Activated CD4-positive, alpha-beta T cell treated with anti-CD3 and anti-CD28 coated beads, Interleukin-2, amount 10 ng/mL, durations not matched to agents 7 days and 5 days (primary cell): ENCODE measurements around the gene EML3. TPM values are rescaled to one million over a fixed set of nuclear protein-coding genes. Genes with fewer than 3 reads are reported as not detected.
"Not testable (repeated sequence)": the region's sequence is repeated elsewhere in the genome, so short reads cannot be mapped to it uniquely, and the experiment has no call there.

Experiments
- CTCF ChIA-PET: fragments of 350-600 bp; sonication (Branson Sonifier 250); formaldehyde crosslinking; loops from one replicate; lab custom pipeline; 2021; ENCODE audit warnings: antibody characterized with exemption; lab: Charles Lee
- POLR2A ChIA-PET: fragments of 350-600 bp; sonication (Branson Sonifier 250); formaldehyde crosslinking; loops from one replicate; lab custom pipeline; 2021; ENCODE audit warnings: antibody characterized with exemption; lab: Charles Lee
- DNase-seq: peaks from one replicate; pipeline ENCODE4 v3.0.0-alpha.2; 2020
- H3K27ac Mint-ChIP-seq: one replicate; pipeline ENCODE4 v1.8.0; 2021; ENCODE audit warnings: mild to moderate bottlenecking, moderate library complexity, mixed read lengths
- H3K27me3 Mint-ChIP-seq: one replicate; pipeline ENCODE4 v1.8.0; 2021; ENCODE audit warnings: mixed read lengths
- H3K36me3 Mint-ChIP-seq: one replicate; pipeline ENCODE4 v1.8.0; 2021; ENCODE audit warnings: low read depth, mixed read lengths
- H3K4me1 Mint-ChIP-seq: one replicate; pipeline ENCODE4 v1.8.0; 2021; ENCODE audit warnings: mixed read lengths
- H3K4me3 Mint-ChIP-seq: one replicate; pipeline ENCODE4 v1.8.0; 2021; ENCODE audit warnings: mild to moderate bottlenecking, moderate library complexity, mixed read lengths
- H3K9me3 Mint-ChIP-seq: one replicate; pipeline ENCODE4 v1.8.0; 2021; ENCODE audit warnings: mixed read lengths
- total RNA-seq, 2 experiments: library from RNA; stranded (reverse); gene quantifications; one replicate each; pipeline ENCODE4 v1.2.3, GENCODE V29; 2021

The EML3 gene
- total RNA-seq, 2 experiments from 2014 or later: 137 to 144 TPM

GRCh38 chr11:62575837-62576236 lies 36.7 kb downstream of the EML3 start:
- Mint-ChIP-seq H3K9me3 (no peaks in the 10 kb centered on the region), H3K27me3 (no peaks in the 10 kb centered on the region), H3K36me3 (peaks cover 43% of the 10 kb centered on the region), H3K4me1 (peaks cover 42% of the 10 kb centered on the region), H3K27ac (peak overlapping the region; percentile 94), H3K4me3 (peak overlapping the region; percentile 96)
- POLR2A ChIA-PET: no interaction called here
- no peak for DNase-seq
- CTCF ChIA-PET: interaction anchor here (1.0 to 1.8 kb wide), 3 partner anchors 12 to 151 kb away, joined by 4 to 5 read pairs (median 4); partner anchors contain the start of gene TUT1

- Mint-ChIP-seq H3K9me3 (no peaks in the 10 kb centered on the region), H3K27me3 (no peaks in the 10 kb centered on the region), H3K4me3 (peak overlapping the region; percentile 96), H3K36me3 (peaks cover 47% of the 10 kb centered on the region), H3K27ac (peak overlapping the region; percentile 94), H3K4me1 (peaks cover 48% of the 10 kb centered on the region)
- CTCF ChIA-PET: interaction anchor here (1.0 to 2.0 kb wide), 8 partner anchors 9 to 187 kb away, joined by 3 to 11 read pairs (median 3); partner anchors contain the start of gene TUT1
- POLR2A ChIA-PET: interaction anchor here (0.6 to 0.7 kb wide), 2 partner anchors 13 to 16 kb away, joined by 3 to 4 read pairs; no protein-coding TSS in a partner anchor
- DNase-seq: no peak
These were observed 37.4 kb downstream of the EML3 start for GRCh38 chr11:62575156-62575555.

DNA sequence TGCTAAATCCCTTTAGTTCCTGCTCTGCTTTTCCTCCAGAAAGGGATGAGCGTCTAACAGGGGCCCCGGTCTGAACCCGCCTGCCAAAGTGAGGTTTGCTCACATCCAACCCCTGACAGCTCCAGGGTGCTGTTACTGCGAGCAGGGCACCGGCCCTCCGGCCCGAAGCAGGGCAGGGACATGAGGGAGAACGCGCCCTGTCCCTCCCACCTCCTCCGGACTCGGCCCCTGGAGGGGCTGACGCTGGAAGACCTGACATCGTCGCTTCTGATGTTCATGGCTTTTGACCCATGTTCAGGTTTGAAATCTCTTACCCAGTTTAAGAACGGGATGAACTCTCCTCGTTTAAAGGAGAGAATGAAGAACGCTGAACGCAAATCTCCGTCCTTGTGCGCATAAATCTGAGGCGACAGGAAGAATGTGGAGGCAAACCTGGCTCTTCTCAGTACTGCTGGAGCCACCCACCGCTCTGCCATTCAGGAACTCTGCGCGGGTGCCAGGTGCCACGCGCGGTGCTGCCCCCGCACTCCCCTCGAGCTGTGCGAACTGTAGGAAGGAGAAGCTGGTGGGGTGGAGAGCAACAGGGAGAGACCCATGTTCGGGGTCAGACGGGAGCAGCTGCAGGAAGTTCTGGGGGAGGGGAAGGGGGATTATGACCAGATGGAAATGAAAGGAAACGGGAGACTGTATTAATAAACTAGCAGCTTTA lies 38.1 kb downstream of the EML3 start:
- peak overlapping the region; percentile 96 for H3K4me3 Mint-ChIP-seq
- POLR2A ChIA-PET: interaction anchor here (0.6 to 1.4 kb wide), 9 partner anchors 14 to 281 kb away, joined by 3 to 14 read pairs (median 4); partner anchors contain the start of genes C11orf98, CSKMT, MTA2 and TUT1
- peaks cover 54% of the 10 kb centered on the region for H3K4me1 Mint-ChIP-seq
- no peaks in the 10 kb centered on the region for H3K9me3 Mint-ChIP-seq
- CTCF ChIA-PET: interaction anchor here (0.6 to 2.0 kb wide), 12 partner anchors 8 to 279 kb away, joined by 3 to 11 read pairs (median 3); partner anchors contain the start of gene TUT1
- no peaks in the 10 kb centered on the region for H3K27me3 Mint-ChIP-seq
- peaks cover 54% of the 10 kb centered on the region for H3K36me3 Mint-ChIP-seq
- H3K27ac Mint-ChIP-seq: peak overlapping the region; percentile 94
- no peak for DNase-seq

GRCh38 chr11:62573592-62574362 lies 38.8 kb downstream of the EML3 start, which contains the start of gene EEF1G:
EEF1G (minus strand) TSS chr11:62573891; CDS start chr11:62573842, 49 bp downstream.
- Mint-ChIP-seq H3K9me3 (no peaks in the 10 kb centered on the region), H3K4me3 (peak within 1 kb of the TSS; percentile 96), H3K36me3 (peaks cover 56% of the 10 kb centered on the region), H3K27ac (peak within 1 kb of the TSS; percentile 94), H3K4me1 (peaks cover 56% of the 10 kb centered on the region), H3K27me3 (no peaks in the 10 kb centered on the region)
- CTCF ChIA-PET: interaction anchor here (0.6 to 2.0 kb wide), 10 partner anchors 8 to 280 kb away, joined by 3 to 11 read pairs (median 3); no protein-coding TSS in a partner anchor
- POLR2A ChIA-PET: interaction anchor here (0.6 to 1.4 kb wide), 9 partner anchors 17 to 783 kb away, joined by 3 to 14 read pairs (median 4); partner anchors contain the start of genes C11orf98, CSKMT, MTA2 and TUT1
- peak; percentile 99 for DNase-seq

DNA sequence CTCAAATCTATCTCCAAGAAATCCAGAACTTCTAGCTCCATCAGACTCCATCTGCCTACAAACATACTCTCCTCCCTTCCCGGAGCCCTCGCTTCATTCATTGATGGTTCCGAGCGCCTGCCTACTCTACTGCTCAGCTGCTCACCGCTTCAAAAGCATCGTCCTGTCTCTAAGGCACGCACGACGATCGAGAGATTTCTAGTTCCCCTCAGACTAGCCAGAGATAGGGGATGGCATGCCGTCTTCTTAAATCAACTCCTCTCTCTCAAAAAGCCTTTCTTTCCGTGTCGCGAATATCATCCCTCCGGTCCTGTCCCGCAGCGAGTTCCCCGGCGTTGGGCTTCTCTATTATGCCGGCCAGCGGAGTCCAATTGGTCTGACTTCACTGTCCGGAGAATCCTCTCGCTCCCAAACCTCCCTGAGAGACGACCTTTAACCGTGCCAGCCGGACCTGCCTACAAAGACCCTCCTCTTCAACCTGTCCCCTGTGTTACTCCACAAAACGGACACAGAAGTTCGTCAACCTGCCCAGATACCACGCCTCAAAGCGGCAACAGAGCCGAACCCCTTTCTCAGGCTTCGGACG lies 39.5 kb downstream of the EML3 start:
- Mint-ChIP-seq H3K36me3 (peaks cover 56% of the 10 kb centered on the region), H3K27ac (peak overlapping the region; percentile 94), H3K4me3 (peak overlapping the region; percentile 96), H3K27me3 (no peaks in the 10 kb centered on the region), H3K9me3 (no peaks in the 10 kb centered on the region), H3K4me1 (peaks cover 58% of the 10 kb centered on the region)
- ChIA-PET CTCF (interaction anchor here (0.6 to 2.0 kb wide), 7 partner anchors 16 to 215 kb away, joined by 3 to 11 read pairs (median 4); partner anchors contain the start of gene TUT1), POLR2A (interaction anchor here (0.6 to 1.4 kb wide), 8 partner anchors 16 to 783 kb away, joined by 3 to 14 read pairs (median 4); partner anchors contain the start of genes C11orf98, CSKMT, MTA2 and TUT1)
- peak; percentile 42 for DNase-seq

- peaks cover 59% of the 10 kb centered on the region for H3K4me1 Mint-ChIP-seq
- DNase-seq: no peak
- H3K4me3 Mint-ChIP-seq: peak overlapping the region; percentile 96
- no peaks in the 10 kb centered on the region for H3K9me3 Mint-ChIP-seq
- ChIA-PET CTCF (interaction anchor here (0.8 to 1.5 kb wide), 2 partner anchors 19 to 148 kb away, joined by 3 to 4 read pairs; partner anchors contain the start of gene TUT1), POLR2A (no interaction called here)
- peak overlapping the region; percentile 94 for H3K27ac Mint-ChIP-seq
- peaks cover 54% of the 10 kb centered on the region for H3K36me3 Mint-ChIP-seq
- no peaks in the 10 kb centered on the region for H3K27me3 Mint-ChIP-seq
These were observed 40.1 kb downstream of the EML3 start for GRCh38 chr11:62572431-62572830.

DNA sequence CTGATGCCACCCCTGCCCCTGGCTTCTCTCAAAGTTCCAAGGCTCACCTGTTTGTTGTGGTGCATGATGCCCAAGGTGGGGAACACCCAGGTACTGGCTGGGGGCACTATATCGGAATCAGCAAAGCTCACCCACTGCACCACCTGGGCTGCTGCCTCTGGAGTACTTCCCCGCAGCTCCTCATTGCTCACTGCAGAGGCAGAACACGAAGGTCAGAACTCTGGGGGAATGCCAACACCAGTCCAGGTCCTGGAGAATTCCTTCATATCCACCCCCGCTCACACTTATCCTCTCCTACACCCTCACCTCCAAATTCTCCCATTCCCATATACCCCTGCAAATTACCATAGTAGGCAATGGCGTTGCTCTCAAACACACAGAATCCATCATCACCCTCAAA lies 41.1 kb downstream of the EML3 start:
- peaks cover 57% of the 10 kb centered on the region for H3K36me3 Mint-ChIP-seq
- peak overlapping the region; percentile 24 for H3K4me3 Mint-ChIP-seq
- CTCF ChIA-PET: interaction anchor here (0.8 to 2.5 kb wide), 5 partner anchors 11 to 147 kb away, joined by 3 to 8 read pairs (median 6); partner anchors contain the start of gene TUT1
- peak overlapping the region; percentile 17 for H3K27ac Mint-ChIP-seq
- H3K27me3 Mint-ChIP-seq, DNase-seq, POLR2A ChIA-PET, H3K9me3 Mint-ChIP-seq: not testable (repeated sequence)
- H3K4me1 Mint-ChIP-seq: peaks cover 66% of the 10 kb centered on the region

DNA sequence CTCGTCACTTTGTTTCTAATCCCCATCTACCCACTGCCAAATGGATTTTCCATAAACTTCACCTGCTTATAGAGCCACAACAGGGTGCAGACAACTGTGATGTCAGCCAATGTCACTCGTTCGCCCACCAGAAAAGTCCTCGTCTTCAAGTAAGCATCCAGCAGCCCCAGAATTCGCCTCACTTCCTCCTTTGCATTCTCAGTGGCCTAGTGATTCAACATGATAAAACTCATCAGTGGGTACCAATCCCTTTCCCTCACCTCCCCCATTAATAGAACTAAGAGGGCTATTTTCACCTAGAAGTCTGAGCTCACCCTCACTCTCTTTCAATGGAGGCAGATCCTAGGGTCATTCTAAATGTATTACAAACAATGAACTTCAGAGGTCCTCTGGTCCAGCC lies 41.7 kb downstream of the EML3 start:
- DNase-seq, H3K9me3 Mint-ChIP-seq, H3K27me3 Mint-ChIP-seq, POLR2A ChIA-PET: not testable (repeated sequence)
- CTCF ChIA-PET: interaction anchor here (0.8 to 2.5 kb wide), 7 partner anchors 8 to 146 kb away, joined by 3 to 8 read pairs (median 4); partner anchors contain the start of gene TUT1
- Mint-ChIP-seq H3K4me1 (peaks cover 71% of the 10 kb centered on the region), H3K36me3 (peaks cover 60% of the 10 kb centered on the region), H3K4me3 (peak overlapping the region; percentile 24), H3K27ac (peak overlapping the region; percentile 17)

DNA sequence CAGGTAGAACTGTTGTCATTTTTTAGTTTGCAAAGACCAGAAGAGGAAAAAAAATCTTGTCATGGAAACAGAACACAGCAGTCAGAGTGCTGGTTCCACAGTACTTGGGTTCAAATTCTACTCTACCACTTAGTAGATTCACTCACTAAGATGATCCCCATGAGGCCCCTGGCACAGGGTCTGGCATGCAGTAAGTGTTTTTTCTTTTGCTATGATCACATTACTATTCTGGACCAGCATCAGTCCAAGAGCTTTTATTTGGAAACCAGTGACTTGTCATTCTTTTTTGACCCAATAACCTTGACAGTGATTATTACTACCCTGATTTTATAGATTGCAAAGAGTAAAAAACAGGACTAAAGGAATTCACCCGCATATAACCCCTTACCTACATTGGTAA lies 43.0 kb downstream of the EML3 start:
- peaks cover 66% of the 10 kb centered on the region for H3K4me1 Mint-ChIP-seq
- no peak overlapping the region for H3K27ac Mint-ChIP-seq
- H3K9me3 Mint-ChIP-seq: no peaks in the 10 kb centered on the region
- peaks cover 59% of the 10 kb centered on the region for H3K36me3 Mint-ChIP-seq
- ChIA-PET CTCF (interaction anchor here (0.5 to 2.5 kb wide), 10 partner anchors 9 to 145 kb away, joined by 3 to 8 read pairs (median 4); partner anchors contain the start of gene TUT1), POLR2A (interaction anchor here (0.6 to 0.9 kb wide), 3 partner anchors 13 to 63 kb away, joined by 3 read pairs; partner anchors contain the start of gene TUT1)
- no peaks in the 10 kb centered on the region for H3K27me3 Mint-ChIP-seq
- no peak for DNase-seq
- H3K4me3 Mint-ChIP-seq: no peak overlapping the region

- Mint-ChIP-seq H3K9me3 (no peaks in the 10 kb centered on the region), H3K27ac (peak overlapping the region; percentile 68), H3K4me3 (no peak overlapping the region), H3K4me1 (peaks cover 54% of the 10 kb centered on the region), H3K36me3 (peaks cover 57% of the 10 kb centered on the region), H3K27me3 (no peaks in the 10 kb centered on the region)
- no peak for DNase-seq
- ChIA-PET POLR2A (no interaction called here), CTCF (interaction anchor here (0.6 to 5.1 kb wide), 6 partner anchors 24 to 456 kb away, joined by 3 to 18 read pairs (median 3); partner anchors contain the start of gene TMEM179B)
These were observed 45.4 kb downstream of the EML3 start for GRCh38 chr11:62567018-62567633.

GRCh38 chr11:62566247-62566646 lies 46.3 kb downstream of the EML3 start:
- peaks cover 53% of the 10 kb centered on the region for H3K36me3 Mint-ChIP-seq

More at GRCh38 chr11:62566247-62566646, 46.3 kb downstream of the EML3 start:
- Mint-ChIP-seq H3K27ac (peak overlapping the region; percentile 68), H3K4me1 (peaks cover 51% of the 10 kb centered on the region), H3K9me3 (no peaks in the 10 kb centered on the region), H3K4me3 (no peak overlapping the region), H3K27me3 (no peaks in the 10 kb centered on the region)
- no peak for DNase-seq
- POLR2A ChIA-PET: no interaction called here
- CTCF ChIA-PET: interaction anchor here (1.1 to 5.1 kb wide), 2 partner anchors 9 to 142 kb away, joined by 3 to 18 read pairs; no protein-coding TSS in a partner anchor
